ENCODE measurements around the gene ZNF277. TPM values are rescaled to one million over a fixed set of nuclear protein-coding genes. Genes with fewer than 3 reads are reported as not detected.

The ZNF277 gene
- total RNA-seq, 1 experiment from 2014 or later: 21.3 TPM

DNA sequence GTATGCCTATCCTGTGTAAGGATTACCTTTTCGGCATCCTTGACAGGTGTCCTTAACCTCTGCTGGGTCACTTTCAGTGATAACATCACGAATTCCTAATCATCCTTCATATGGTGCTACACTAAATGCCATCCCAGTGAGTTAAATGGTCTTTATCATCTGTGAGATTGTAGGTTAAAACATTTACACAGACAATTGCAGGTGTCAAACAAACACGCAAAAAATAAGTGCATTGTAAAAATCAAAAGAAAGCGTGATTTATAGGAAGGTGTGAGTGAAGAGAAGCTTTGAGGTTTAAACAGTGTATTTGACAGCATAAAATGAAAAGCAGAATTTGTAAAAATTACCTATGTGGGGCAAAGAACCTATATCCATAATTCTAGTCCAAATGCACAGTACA lies 132.3 kb downstream of the ZNF277 start:
- H3K9me2 ChIP-seq (ENCODE audit: insufficient read depth): no peaks in the 10 kb centered on the region
- no peak overlapping the region for H3K9ac ChIP-seq (ENCODE audit: low read length)
- no peaks in the 10 kb centered on the region for H3K4me1 ChIP-seq (ENCODE audit: control insufficient read depth in 1 of 2, insufficient read depth in 2 of 2, low read length in 2 of 2)
- H4K20me1 ChIP-seq (ENCODE audit: insufficient read depth): no peaks in the 10 kb centered on the region
- no peaks in the 10 kb centered on the region for H3K9me3 ChIP-seq (ENCODE audit: control insufficient read depth in 1 of 2, insufficient read depth in 1 of 2, low read depth in 1 of 2, low read length in 2 of 2)
- CTCF ChIA-PET: no interaction called here
- DNase-seq (ENCODE audit: low read depth, low spot score) (no peak), ATAC-seq (no peak)
- H3K79me2 ChIP-seq (ENCODE audit: insufficient read depth, low read length): no peaks in the 10 kb centered on the region
- POLR2A ChIA-PET: no interaction called here
- TF ChIP-seq, protein P1, sequence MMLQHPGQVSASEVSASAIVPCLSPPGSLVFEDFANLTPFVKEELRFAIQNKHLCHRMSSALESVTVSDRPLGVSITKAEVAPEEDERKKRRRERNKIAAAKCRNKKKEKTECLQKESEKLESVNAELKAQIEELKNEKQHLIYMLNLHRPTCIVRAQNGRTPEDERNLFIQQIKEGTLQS (IDR thresholded peaks at IDR 0.05): no peak
- TF ChIP-seq EZH2 (IDR thresholded peaks at IDR 0.05) (no peak), CEBPB (IDR thresholded peaks at IDR 0.05; ENCODE audit: low read depth) (no peak), EZH2phosphoT487 (IDR thresholded peaks at IDR 0.05; ENCODE audit: borderline replicate concordance) (no peak), SRF (IDR thresholded peaks at IDR 0.05; ENCODE audit: low read depth) (no peak), CBX3 (IDR thresholded peaks at IDR 0.05; ENCODE audit: low read depth) (no peak), EGR1 (IDR thresholded peaks at IDR 0.05; ENCODE audit: low read depth) (no peak), SP1 (IDR thresholded peaks at IDR 0.05; ENCODE audit: low read depth) (no peak), FOSL1 (IDR thresholded peaks at IDR 0.05; ENCODE audit: low read depth) (no peak), TCF7L2 (IDR thresholded peaks at IDR 0.05; ENCODE audit: borderline replicate concordance, extremely low read depth, insufficient read depth, insufficient read length) (no peak)
- TF ChIP-seq, protein P2, sequence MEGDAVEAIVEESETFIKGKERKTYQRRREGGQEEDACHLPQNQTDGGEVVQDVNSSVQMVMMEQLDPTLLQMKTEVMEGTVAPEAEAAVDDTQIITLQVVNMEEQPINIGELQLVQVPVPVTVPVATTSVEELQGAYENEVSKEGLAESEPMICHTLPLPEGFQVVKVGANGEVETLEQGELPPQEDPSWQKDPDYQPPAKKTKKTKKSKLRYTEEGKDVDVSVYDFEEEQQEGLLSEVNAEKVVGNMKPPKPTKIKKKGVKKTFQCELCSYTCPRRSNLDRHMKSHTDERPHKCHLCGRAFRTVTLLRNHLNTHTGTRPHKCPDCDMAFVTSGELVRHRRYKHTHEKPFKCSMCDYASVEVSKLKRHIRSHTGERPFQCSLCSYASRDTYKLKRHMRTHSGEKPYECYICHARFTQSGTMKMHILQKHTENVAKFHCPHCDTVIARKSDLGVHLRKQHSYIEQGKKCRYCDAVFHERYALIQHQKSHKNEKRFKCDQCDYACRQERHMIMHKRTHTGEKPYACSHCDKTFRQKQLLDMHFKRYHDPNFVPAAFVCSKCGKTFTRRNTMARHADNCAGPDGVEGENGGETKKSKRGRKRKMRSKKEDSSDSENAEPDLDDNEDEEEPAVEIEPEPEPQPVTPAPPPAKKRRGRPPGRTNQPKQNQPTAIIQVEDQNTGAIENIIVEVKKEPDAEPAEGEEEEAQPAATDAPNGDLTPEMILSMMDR (IDR thresholded peaks at IDR 0.05 in 2 of 3, conservative IDR thresholded peaks at IDR 0.05 in 1 of 3; ENCODE audit: borderline replicate concordance in 1 of 3, insufficient read depth in 1 of 3, low read depth in 2 of 3, low read length in 2 of 3): no peak
- TF ChIP-seq, protein P3, sequence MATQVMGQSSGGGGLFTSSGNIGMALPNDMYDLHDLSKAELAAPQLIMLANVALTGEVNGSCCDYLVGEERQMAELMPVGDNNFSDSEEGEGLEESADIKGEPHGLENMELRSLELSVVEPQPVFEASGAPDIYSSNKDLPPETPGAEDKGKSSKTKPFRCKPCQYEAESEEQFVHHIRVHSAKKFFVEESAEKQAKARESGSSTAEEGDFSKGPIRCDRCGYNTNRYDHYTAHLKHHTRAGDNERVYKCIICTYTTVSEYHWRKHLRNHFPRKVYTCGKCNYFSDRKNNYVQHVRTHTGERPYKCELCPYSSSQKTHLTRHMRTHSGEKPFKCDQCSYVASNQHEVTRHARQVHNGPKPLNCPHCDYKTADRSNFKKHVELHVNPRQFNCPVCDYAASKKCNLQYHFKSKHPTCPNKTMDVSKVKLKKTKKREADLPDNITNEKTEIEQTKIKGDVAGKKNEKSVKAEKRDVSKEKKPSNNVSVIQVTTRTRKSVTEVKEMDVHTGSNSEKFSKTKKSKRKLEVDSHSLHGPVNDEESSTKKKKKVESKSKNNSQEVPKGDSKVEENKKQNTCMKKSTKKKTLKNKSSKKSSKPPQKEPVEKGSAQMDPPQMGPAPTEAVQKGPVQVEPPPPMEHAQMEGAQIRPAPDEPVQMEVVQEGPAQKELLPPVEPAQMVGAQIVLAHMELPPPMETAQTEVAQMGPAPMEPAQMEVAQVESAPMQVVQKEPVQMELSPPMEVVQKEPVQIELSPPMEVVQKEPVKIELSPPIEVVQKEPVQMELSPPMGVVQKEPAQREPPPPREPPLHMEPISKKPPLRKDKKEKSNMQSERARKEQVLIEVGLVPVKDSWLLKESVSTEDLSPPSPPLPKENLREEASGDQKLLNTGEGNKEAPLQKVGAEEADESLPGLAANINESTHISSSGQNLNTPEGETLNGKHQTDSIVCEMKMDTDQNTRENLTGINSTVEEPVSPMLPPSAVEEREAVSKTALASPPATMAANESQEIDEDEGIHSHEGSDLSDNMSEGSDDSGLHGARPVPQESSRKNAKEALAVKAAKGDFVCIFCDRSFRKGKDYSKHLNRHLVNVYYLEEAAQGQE (IDR thresholded peaks at IDR 0.05; ENCODE audit: low read depth): no peak
- TF ChIP-seq, protein P4, sequence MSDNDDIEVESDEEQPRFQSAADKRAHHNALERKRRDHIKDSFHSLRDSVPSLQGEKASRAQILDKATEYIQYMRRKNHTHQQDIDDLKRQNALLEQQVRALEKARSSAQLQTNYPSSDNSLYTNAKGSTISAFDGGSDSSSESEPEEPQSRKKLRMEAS (IDR thresholded peaks at IDR 0.05): no peak
- TF ChIP-seq, protein P5, sequence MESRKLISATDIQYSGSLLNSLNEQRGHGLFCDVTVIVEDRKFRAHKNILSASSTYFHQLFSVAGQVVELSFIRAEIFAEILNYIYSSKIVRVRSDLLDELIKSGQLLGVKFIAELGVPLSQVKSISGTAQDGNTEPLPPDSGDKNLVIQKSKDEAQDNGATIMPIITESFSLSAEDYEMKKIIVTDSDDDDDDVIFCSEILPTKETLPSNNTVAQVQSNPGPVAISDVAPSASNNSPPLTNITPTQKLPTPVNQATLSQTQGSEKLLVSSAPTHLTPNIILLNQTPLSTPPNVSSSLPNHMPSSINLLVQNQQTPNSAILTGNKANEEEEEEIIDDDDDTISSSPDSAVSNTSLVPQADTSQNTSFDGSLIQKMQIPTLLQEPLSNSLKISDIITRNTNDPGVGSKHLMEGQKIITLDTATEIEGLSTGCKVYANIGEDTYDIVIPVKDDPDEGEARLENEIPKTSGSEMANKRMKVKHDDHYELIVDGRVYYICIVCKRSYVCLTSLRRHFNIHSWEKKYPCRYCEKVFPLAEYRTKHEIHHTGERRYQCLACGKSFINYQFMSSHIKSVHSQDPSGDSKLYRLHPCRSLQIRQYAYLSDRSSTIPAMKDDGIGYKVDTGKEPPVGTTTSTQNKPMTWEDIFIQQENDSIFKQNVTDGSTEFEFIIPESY (IDR thresholded peaks at IDR 0.05; ENCODE audit: extremely low read depth, insufficient replicate concordance, low read length): no peak
- intact Hi-C loops (cut with micrococcal nuclease): no loop called here
- H3K36me3 ChIP-seq (ENCODE audit: control insufficient read depth in 1 of 2, insufficient read depth in 2 of 2, low read length in 2 of 2): peaks cover 0 to 7% of the 10 kb centered on the region in 2 experiments; a peak in 1 of 4 replicates
- no peak overlapping the region for H3K27ac ChIP-seq (ENCODE audit: low read depth, low read length)
- no TSS peak for BruUV-seq (replicated peaks)
- no peak overlapping the region for H2AFZ ChIP-seq (ENCODE audit: low read depth, low read length, poor library complexity, severe bottlenecking)
- RAD21 ChIA-PET (ENCODE audit: low non-redundant PET in 1 of 2, low total read pairs in 2 of 2, uncharacterized antibody in 2 of 2, unreplicated experiment in 2 of 2): no interaction called here
- H3K4me2 ChIP-seq (ENCODE audit: low read length): no peak overlapping the region
- no peaks in the 10 kb centered on the region for H3K27me3 ChIP-seq (ENCODE audit: insufficient read depth, low read length)
- no peak overlapping the region for H3K4me3 ChIP-seq (replicated peaks in 1 of 2; ENCODE audit: low read depth in 1 of 2, low read length in 2 of 2)

All from HCT116 (cell line).